Measurements from ENCODE around the gene GRHPR. TPM values are rescaled to one million over a fixed set of nuclear protein-coding genes. Genes with fewer than 3 reads are reported as not detected.

Gene GRHPR
- total and polyA plus RNA-seq, 2 of the 4 experiments (the other 2 are of a cell fraction) = 182 to 191 TPM

DNA sequence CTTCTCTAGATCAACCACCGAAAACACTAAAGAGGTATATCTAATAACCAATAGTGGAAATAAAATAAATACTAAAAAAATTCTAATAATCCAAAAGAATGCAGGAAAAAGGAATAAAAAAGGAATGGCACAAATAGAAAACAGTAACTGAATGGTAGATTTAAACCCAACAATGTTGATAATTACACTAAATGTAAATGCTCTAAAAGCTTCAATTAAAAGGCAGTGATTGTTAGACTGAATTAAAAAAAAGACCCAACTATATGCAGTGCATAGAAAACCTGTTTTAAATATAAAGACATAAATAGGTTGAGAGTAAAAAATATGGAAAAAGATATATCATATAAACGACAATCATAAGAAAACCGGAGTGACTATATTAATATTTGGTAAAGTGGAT is 51.9 kb downstream of the GRHPR start:
- no peak overlapping the region for H3K23ac ChIP-seq (ENCODE audit: low read depth, low read length)
- H2AK5ac ChIP-seq (ENCODE audit: low read depth, low read length) = no peak overlapping the region
- H3K9me3 ChIP-seq (ENCODE audit: control insufficient read depth, insufficient read depth, low read length) = no peaks in the 10 kb centered on the region; the same call in 1 of the 2 replicates
- H2BK120ac ChIP-seq (ENCODE audit: low read depth, low read length) = no peak overlapping the region
- H2BK20ac ChIP-seq (ENCODE audit: low read depth, low read length) = no peak overlapping the region
- DNase-seq (no peak), ATAC-seq (ENCODE audit: low read depth) (no peak)
- WGBS, 2 experiments (ENCODE audit: extremely low coverage in 2 of 2, insufficient read length in 1 of 2) = no CpG with 5 or more reads among the region's 3 CpGs
- no peaks in the 10 kb centered on the region for H3K79me1 ChIP-seq (ENCODE audit: low read depth in 1 of 2, low read length in 2 of 2)
- H2BK5ac ChIP-seq (ENCODE audit: low read depth, low read length, poor library complexity, severe bottlenecking) = no peak overlapping the region
- H3K4me3 ChIP-seq (ENCODE audit: insufficient read depth, low read depth, low read length) = no peak overlapping the region
- dilution Hi-C loops (cut with HindIII; ENCODE audit: low sequenced_read_pairs, unreplicated experiment) = no loop called here
- intact Hi-C loops (cut with micrococcal nuclease) = no loop called here
- H2AK9ac ChIP-seq (replicated peaks; ENCODE audit: low read depth, low read length, poor library complexity) = no peak overlapping the region
- no peak overlapping the region for H3K14ac ChIP-seq (replicated peaks; ENCODE audit: low read depth, low read length)
- H4K5ac ChIP-seq (ENCODE audit: low read depth, low read length) = no peak overlapping the region
- ChIA-PET POLR2A (ENCODE audit: unreplicated experiment) (no interaction called here), CTCF (no interaction called here)
- no peak overlapping the region for H3K56ac ChIP-seq (ENCODE audit: extremely low read depth, insufficient read depth, low read length)
- no peak overlapping the region for H3K27ac ChIP-seq (ENCODE audit: insufficient read depth, low read length)
- no peaks in the 10 kb centered on the region for H3K36me3 ChIP-seq (ENCODE audit: control insufficient read depth, insufficient read depth, low read length)
- peaks cover 5% of the 10 kb centered on the region for H3K4me1 ChIP-seq (ENCODE audit: control insufficient read depth, insufficient read depth, low read length)
- H4K20me1 ChIP-seq (ENCODE audit: insufficient read depth, low read length) = no peaks in the 10 kb centered on the region
- H3K4ac ChIP-seq (ENCODE audit: low read depth, low read length) = no peak overlapping the region
- peaks cover 6% of the 10 kb centered on the region; the same call in 1 of the 2 replicates for H3K27me3 ChIP-seq (ENCODE audit: control insufficient read depth, insufficient read depth, low read length)
- H3K4me2 ChIP-seq (ENCODE audit: low read depth, low read length) = no peak overlapping the region
- no peak overlapping the region for H4K8ac ChIP-seq (ENCODE audit: low read depth in 2 of 2, low read length in 2 of 2)
- no peak overlapping the region for H3K18ac ChIP-seq (ENCODE audit: low read depth, low read length)
- BruUV-seq (replicated peaks) = no TSS peak
- H2AFZ ChIP-seq (replicated peaks; ENCODE audit: low read length, poor library complexity) = no peak overlapping the region
- H3K9ac ChIP-seq (ENCODE audit: low read depth, low read length) = no peak overlapping the region
- no peak overlapping the region for H2BK15ac ChIP-seq (ENCODE audit: low read depth, low read length)
- in situ Hi-C loops (cut with MboI; ENCODE audit: low sequenced_read_pairs) = no loop called here
- H3K9me1 ChIP-seq (ENCODE audit: insufficient read depth, low read length) = peaks cover 3% of the 10 kb centered on the region
- TF ChIP-seq RFX5 (IDR thresholded peaks at IDR 0.05; ENCODE audit: low read depth, low read length) = no peak
- no peak for TF ChIP-seq NFE2L2 (IDR thresholded peaks at IDR 0.05; ENCODE audit: low read depth, low read length)
- no peak for TF ChIP-seq CHD1 (IDR thresholded peaks at IDR 0.05; ENCODE audit: low read depth, low read length)
- TF ChIP-seq CEBPB (IDR thresholded peaks at IDR 0.05; ENCODE audit: low read depth, low read length) = no peak
- no peak overlapping the region for H4K91ac ChIP-seq (ENCODE audit: insufficient read depth, low read depth, low read length)
